HEK293 (cell line): ENCODE data around the gene BCL6B.

Source experiments
- GLI2 ChIP-seq: fragments of 450-650 bp; formaldehyde crosslinking; IDR thresholded peaks from 2 replicates; pipeline ENCODE4; 2017; ENCODE audit warnings: missing biosample characterization, missing genetic modification characterization, low read depth, borderline replicate concordance
- GLIS1 ChIP-seq: fragments of 450-650 bp; formaldehyde crosslinking; IDR thresholded peaks from 2 replicates; pipeline ENCODE4 v1.5.1; 2016; ENCODE audit warnings: missing biosample characterization, missing genetic modification characterization
- HOXD13 ChIP-seq: sonication (generic); formaldehyde crosslinking; IDR thresholded peaks from 2 replicates; pipeline ENCODE4 v1.8.0; 2022; ENCODE audit warnings: missing genetic modification reagents, borderline replicate concordance
- OSR2 ChIP-seq: fragments of 450-650 bp; formaldehyde crosslinking; IDR thresholded peaks from 2 replicates; pipeline ENCODE4 v1.5.1; 2016; ENCODE audit warnings: missing biosample characterization, missing genetic modification characterization
- RBAK ChIP-seq: fragments of 450-650 bp; formaldehyde crosslinking; IDR thresholded peaks from 2 replicates; pipeline ENCODE4 v1.5.1; 2016; ENCODE audit warnings: missing biosample characterization, missing genetic modification characterization
- SP7 ChIP-seq: fragments of 450-650 bp; formaldehyde crosslinking; IDR thresholded peaks from 2 replicates; pipeline ENCODE4 v1.5.1; 2016; ENCODE audit warnings: missing biosample characterization, missing genetic modification characterization
- WT1 ChIP-seq: fragments of 450-650 bp; formaldehyde crosslinking; IDR thresholded peaks from 2 replicates; pipeline ENCODE4 v1.5.1; 2016; ENCODE audit warnings: missing biosample characterization, missing genetic modification characterization
- ZBTB6 ChIP-seq: fragments of 450-650 bp; formaldehyde crosslinking; IDR thresholded peaks from 2 replicates; pipeline ENCODE4 v1.5.1; 2017; ENCODE audit warnings: missing biosample characterization, missing genetic modification characterization
- ZFP37 ChIP-seq: fragments of 450-650 bp; formaldehyde crosslinking; IDR thresholded peaks from 2 replicates; pipeline ENCODE4 v1.5.1; 2016; ENCODE audit warnings: missing biosample characterization, missing genetic modification characterization
- ZNF146 ChIP-seq: fragments of 450-650 bp; formaldehyde crosslinking; IDR thresholded peaks from 2 replicates; pipeline ENCODE4 v1.5.1; 2016; ENCODE audit warnings: missing biosample characterization, missing genetic modification characterization
- ZNF148 ChIP-seq: fragments of 450-650 bp; formaldehyde crosslinking; IDR thresholded peaks from 2 replicates; pipeline ENCODE4 v1.5.0; 2017; ENCODE audit warnings: missing biosample characterization, missing genetic modification characterization, borderline replicate concordance
- ZNF155 ChIP-seq: fragments of 450-650 bp; formaldehyde crosslinking; IDR thresholded peaks from 2 replicates; pipeline ENCODE4 v1.5.1; 2016; ENCODE audit warnings: missing biosample characterization, missing genetic modification characterization
- ZNF174 ChIP-seq: fragments of 450-650 bp; formaldehyde crosslinking; IDR thresholded peaks from 2 replicates; pipeline ENCODE4 v1.5.0; 2017; ENCODE audit warnings: missing biosample characterization, mild to moderate bottlenecking, missing genetic modification characterization
- ZNF211 ChIP-seq: fragments of 450-650 bp; formaldehyde crosslinking; IDR thresholded peaks from 2 replicates; pipeline ENCODE4 v1.5.1; 2016; ENCODE audit warnings: low read depth, missing biosample characterization, missing genetic modification characterization
- ZNF23 ChIP-seq: fragments of 450-650 bp; formaldehyde crosslinking; IDR thresholded peaks from 2 replicates; pipeline ENCODE4 v1.5.1; 2016; ENCODE audit warnings: missing biosample characterization, missing genetic modification characterization, borderline replicate concordance
- ZNF24 ChIP-seq: fragments of 450-650 bp; formaldehyde crosslinking; IDR thresholded peaks from 2 replicates; pipeline ENCODE4 v1.5.1; 2016; ENCODE audit warnings: missing biosample characterization, missing genetic modification characterization
- ZNF266 ChIP-seq: fragments of 450-650 bp; formaldehyde crosslinking; IDR thresholded peaks from 2 replicates; pipeline ENCODE4 v1.5.1; 2016; ENCODE audit warnings: missing biosample characterization, missing genetic modification characterization, low read depth
- ZNF302 ChIP-seq: fragments of 450-650 bp; formaldehyde crosslinking; IDR thresholded peaks from 2 replicates; pipeline ENCODE4 v1.5.1; 2016; ENCODE audit warnings: missing biosample characterization, missing genetic modification characterization, low read depth
- ZNF324 ChIP-seq: fragments of 450-650 bp; formaldehyde crosslinking; IDR thresholded peaks from 2 replicates; pipeline ENCODE4 v1.5.1; 2016; ENCODE audit warnings: missing biosample characterization, missing genetic modification characterization
- ZNF341 ChIP-seq: fragments of 450-650 bp; formaldehyde crosslinking; IDR thresholded peaks from 2 replicates; pipeline ENCODE4; 2016; ENCODE audit warnings: low read depth, missing biosample characterization, missing genetic modification characterization
- ZNF354C ChIP-seq: fragments of 450-650 bp; formaldehyde crosslinking; IDR thresholded peaks from 2 replicates; pipeline ENCODE4 v1.5.1; 2016; ENCODE audit warnings: missing biosample characterization, missing genetic modification characterization, low read depth, borderline replicate concordance
- ZNF391 ChIP-seq: fragments of 450-650 bp; formaldehyde crosslinking; IDR thresholded peaks from 2 replicates; pipeline ENCODE4 v1.5.1; 2016; ENCODE audit warnings: low read depth, missing biosample characterization, missing genetic modification characterization, borderline replicate concordance
- ZNF394 ChIP-seq: fragments of 450-650 bp; formaldehyde crosslinking; IDR thresholded peaks from 2 replicates; pipeline ENCODE4 v1.5.1; 2016; ENCODE audit warnings: missing biosample characterization, missing genetic modification characterization, mild to moderate bottlenecking, moderate library complexity, borderline replicate concordance
- ZNF48 ChIP-seq: fragments of 450-650 bp; formaldehyde crosslinking; IDR thresholded peaks from 2 replicates; pipeline ENCODE4 v1.5.1; 2016; ENCODE audit warnings: missing biosample characterization, missing genetic modification characterization
- ZNF514 ChIP-seq: fragments of 450-650 bp; formaldehyde crosslinking; IDR thresholded peaks from 2 replicates; pipeline ENCODE4 v1.5.1; 2016; ENCODE audit warnings: missing biosample characterization, missing genetic modification characterization
- ZNF521 ChIP-seq: fragments of 450-650 bp; formaldehyde crosslinking; IDR thresholded peaks from 2 replicates; pipeline ENCODE4 v1.5.1; 2017; ENCODE audit warnings: missing biosample characterization, mild to moderate bottlenecking, missing genetic modification characterization
- ZNF530 ChIP-seq: fragments of 450-650 bp; formaldehyde crosslinking; IDR thresholded peaks from 2 replicates; pipeline ENCODE4 v1.5.1; 2016; ENCODE audit warnings: low read depth, missing biosample characterization, missing genetic modification characterization
- ZNF555 ChIP-seq: fragments of 450-650 bp; formaldehyde crosslinking; conservative IDR thresholded peaks from 2 replicates; pipeline ENCODE4 v1.5.1; 2017; ENCODE audit warnings: missing biosample characterization, mild to moderate bottlenecking, missing genetic modification characterization, inconsistent platforms
- ZNF571 ChIP-seq: fragments of 450-650 bp; formaldehyde crosslinking; IDR thresholded peaks from 2 replicates; pipeline ENCODE4 v1.5.0; 2017; ENCODE audit warnings: missing biosample characterization, missing genetic modification characterization
- ZNF707 ChIP-seq: fragments of 450-650 bp; formaldehyde crosslinking; IDR thresholded peaks from 2 replicates; pipeline ENCODE4 v1.5.1; 2016; ENCODE audit warnings: missing biosample characterization, missing genetic modification characterization
- ZNF776 ChIP-seq: fragments of 450-650 bp; formaldehyde crosslinking; IDR thresholded peaks from 2 replicates; pipeline ENCODE4 v1.5.0; 2017; ENCODE audit warnings: missing biosample characterization, missing genetic modification characterization, borderline replicate concordance
- ZNF791 ChIP-seq: fragments of 450-650 bp; formaldehyde crosslinking; IDR thresholded peaks from 2 replicates; pipeline ENCODE4 v1.5.1; 2016; ENCODE audit warnings: missing biosample characterization, missing genetic modification characterization
- ZNF837 ChIP-seq: fragments of 450-650 bp; formaldehyde crosslinking; IDR thresholded peaks from 2 replicates; pipeline ENCODE4 v1.5.1; 2016; ENCODE audit warnings: missing biosample characterization, missing genetic modification characterization
- TF ChIP-seq, protein P1 (sequence below): fragments of 450-650 bp; formaldehyde crosslinking; IDR thresholded peaks from 2 replicates; pipeline ENCODE4 v1.5.1; 2016; ENCODE audit warnings: missing biosample characterization, missing genetic modification characterization
- TF ChIP-seq, protein P2 (sequence below): fragments of 450-650 bp; formaldehyde crosslinking; IDR thresholded peaks from 2 replicates; pipeline ENCODE4 v1.5.1; 2016; ENCODE audit warnings: missing biosample characterization, missing genetic modification characterization

BCL6B gene

DNA sequence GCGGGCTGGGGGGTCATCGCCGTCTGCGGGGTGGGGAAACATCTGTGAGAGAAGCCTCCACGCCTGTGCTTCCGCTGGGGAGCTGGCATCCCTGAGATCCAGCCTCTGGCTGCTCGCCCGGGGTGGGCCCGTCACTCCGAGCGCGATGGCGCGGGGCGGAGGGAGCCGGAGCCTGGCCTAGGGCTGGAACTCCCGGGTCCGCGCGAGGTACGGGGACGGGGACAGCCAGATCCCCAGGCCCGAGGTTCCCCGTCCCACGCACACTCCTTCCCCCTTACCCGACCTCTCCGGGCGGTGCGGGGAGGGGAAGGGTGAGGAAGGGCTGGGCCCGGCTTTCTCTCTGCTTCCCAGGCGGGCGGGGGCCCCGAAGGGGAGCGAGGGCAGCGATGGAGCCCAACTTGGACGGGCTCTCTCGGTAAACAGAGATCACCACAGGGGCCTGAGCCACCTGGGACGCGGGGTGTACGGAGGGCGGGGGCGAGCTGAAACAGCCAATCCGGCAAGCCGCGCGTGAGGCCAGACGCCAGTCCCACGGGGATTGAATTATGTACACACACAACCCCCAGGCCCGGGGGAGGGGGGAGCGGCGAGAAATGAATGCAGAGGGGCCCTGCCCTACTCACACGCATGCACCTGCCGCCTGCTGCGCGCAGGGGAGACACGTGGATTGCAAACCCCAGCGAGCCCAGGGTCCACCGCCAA, 20.8 kb downstream of the BCL6B start, which contains the start of gene SLC16A11 (continued):
- TF ChIP-seq ZBTB6 (tag by site-specific recombination) = peak; percentile 97
- TF ChIP-seq, protein P1, sequence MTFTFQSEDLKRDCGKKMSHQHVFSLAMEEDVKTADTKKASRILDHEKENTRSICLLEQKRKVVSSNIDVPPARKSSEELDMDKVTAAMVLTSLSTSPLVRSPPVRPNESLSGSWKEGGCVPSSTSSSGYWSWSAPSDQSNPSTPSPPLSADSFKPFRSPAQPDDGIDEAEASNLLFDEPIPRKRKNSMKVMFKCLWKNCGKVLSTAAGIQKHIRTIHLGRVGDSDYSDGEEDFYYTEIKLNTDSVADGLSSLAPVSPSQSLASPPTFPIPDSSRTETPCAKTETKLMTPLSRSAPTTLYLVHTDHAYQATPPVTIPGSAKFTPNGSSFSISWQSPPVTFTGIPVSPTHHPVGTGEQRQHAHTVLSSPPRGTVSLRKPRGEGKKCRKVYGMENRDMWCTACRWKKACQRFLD (tag by site-specific recombination) = no peak
- TF ChIP-seq ZNF155 = no peak
- no peak for TF ChIP-seq ZNF174 (tag by site-specific recombination)
- TF ChIP-seq ZNF707 (tag by site-specific recombination) = no peak
- no peak for TF ChIP-seq ZNF324
- no peak for TF ChIP-seq ZNF354C
- TF ChIP-seq ZNF341 (tag by site-specific recombination) = peak; percentile 86
- no peak for TF ChIP-seq ZNF146 (tag by site-specific recombination)
- TF ChIP-seq OSR2 (tag by site-specific recombination) = no peak
- TF ChIP-seq HOXD13 (CRISPR knock-in tag) = no peak
- no peak; the same call in 1 of the 2 replicates for TF ChIP-seq ZNF24 (tag by site-specific recombination)
- no peak for TF ChIP-seq ZNF837 (tag by site-specific recombination)
- no peak for TF ChIP-seq ZNF555 (tag by site-specific recombination)
- 0 out of 2 replicates have a peak, but pooled peaks have one; percentile 20 for TF ChIP-seq SP7 (tag by site-specific recombination)
- no peak for TF ChIP-seq GLI2 (tag by site-specific recombination)
- no peak for TF ChIP-seq ZNF48 (tag by site-specific recombination)
- TF ChIP-seq ZNF530 (tag by site-specific recombination) = no peak
- no peak for TF ChIP-seq ZFP37 (tag by site-specific recombination)
- peak; percentile 56 for TF ChIP-seq WT1
- TF ChIP-seq RBAK (tag by site-specific recombination) = no peak
- TF ChIP-seq ZNF791 (tag by site-specific recombination) = no peak
- TF ChIP-seq GLIS1 (tag by site-specific recombination) = peak; percentile 92
- TF ChIP-seq, protein P2, sequence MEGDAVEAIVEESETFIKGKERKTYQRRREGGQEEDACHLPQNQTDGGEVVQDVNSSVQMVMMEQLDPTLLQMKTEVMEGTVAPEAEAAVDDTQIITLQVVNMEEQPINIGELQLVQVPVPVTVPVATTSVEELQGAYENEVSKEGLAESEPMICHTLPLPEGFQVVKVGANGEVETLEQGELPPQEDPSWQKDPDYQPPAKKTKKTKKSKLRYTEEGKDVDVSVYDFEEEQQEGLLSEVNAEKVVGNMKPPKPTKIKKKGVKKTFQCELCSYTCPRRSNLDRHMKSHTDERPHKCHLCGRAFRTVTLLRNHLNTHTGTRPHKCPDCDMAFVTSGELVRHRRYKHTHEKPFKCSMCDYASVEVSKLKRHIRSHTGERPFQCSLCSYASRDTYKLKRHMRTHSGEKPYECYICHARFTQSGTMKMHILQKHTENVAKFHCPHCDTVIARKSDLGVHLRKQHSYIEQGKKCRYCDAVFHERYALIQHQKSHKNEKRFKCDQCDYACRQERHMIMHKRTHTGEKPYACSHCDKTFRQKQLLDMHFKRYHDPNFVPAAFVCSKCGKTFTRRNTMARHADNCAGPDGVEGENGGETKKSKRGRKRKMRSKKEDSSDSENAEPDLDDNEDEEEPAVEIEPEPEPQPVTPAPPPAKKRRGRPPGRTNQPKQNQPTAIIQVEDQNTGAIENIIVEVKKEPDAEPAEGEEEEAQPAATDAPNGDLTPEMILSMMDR (tag by site-specific recombination) = no peak
- TF ChIP-seq ZNF394 (tag by site-specific recombination) = no peak
- TF ChIP-seq ZNF776 (tag by site-specific recombination) = no peak
- no peak for TF ChIP-seq ZNF521
- no peak for TF ChIP-seq ZNF391 (tag by site-specific recombination)
- TF ChIP-seq ZNF514 (tag by site-specific recombination) = no peak
- TF ChIP-seq ZNF23 (tag by site-specific recombination) = no peak
- no peak for TF ChIP-seq ZNF571
- no peak for TF ChIP-seq ZNF148 (tag by site-specific recombination)
- TF ChIP-seq ZNF211 (tag by site-specific recombination) = no peak
- TF ChIP-seq ZNF266 (tag by site-specific recombination) = no peak
- no peak for TF ChIP-seq ZNF302 (tag by site-specific recombination)
